GM21515 (cell line): ENCODE results near the gene BANK1.
A peak's percentile ranks its signal among the peaks of the same experiment; 100 is the strongest.

Experiments
- ATAC-seq: cut with Tn5 transposase; IDR thresholded peaks from one replicate; pipeline ENCODE4 v1.9.1; 2021; ENCODE audit not compliant: unreplicated experiment

Gene BANK1

DNA sequence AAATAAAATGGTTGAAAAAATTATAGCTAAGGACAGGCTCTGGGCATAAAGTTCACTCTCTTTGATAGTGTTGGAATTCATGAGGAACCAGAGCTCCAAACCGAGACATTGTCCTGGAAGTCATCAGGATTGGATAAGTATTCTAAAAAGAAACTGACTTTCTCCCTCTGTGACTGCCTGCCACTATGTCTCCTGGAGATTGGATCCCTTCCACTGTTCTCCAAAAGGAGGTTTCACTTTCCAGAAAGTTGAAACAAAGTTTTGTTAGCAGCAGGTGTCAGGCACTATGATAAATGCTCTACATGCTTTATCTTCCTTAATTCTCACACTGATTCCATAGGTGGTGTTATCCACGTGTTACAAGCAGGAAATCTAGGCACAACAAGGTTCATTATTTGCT, 16.8 kb downstream of the BANK1 start:
- ATAC-seq = peak; percentile 35

DNA sequence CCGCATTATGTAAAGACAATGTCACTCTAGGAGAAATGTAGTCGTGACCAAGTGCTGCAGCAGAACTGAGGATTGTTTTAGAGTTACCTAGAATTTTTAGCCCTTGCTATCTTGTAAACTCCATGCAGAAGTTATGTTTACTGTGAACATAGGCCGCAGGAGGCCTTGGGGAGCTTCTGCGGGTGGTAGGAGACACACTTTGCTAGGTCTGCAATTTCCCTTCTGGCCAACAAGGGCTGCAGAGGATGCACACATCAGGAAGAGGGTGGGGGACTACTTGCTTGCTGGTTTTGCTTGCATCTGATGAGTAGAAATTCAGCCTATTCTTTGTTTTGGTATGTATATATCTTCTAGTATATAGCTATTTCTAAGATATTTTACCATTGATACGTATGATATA, 23.1 kb downstream of the BANK1 start:
- ATAC-seq = peak; percentile 63

DNA sequence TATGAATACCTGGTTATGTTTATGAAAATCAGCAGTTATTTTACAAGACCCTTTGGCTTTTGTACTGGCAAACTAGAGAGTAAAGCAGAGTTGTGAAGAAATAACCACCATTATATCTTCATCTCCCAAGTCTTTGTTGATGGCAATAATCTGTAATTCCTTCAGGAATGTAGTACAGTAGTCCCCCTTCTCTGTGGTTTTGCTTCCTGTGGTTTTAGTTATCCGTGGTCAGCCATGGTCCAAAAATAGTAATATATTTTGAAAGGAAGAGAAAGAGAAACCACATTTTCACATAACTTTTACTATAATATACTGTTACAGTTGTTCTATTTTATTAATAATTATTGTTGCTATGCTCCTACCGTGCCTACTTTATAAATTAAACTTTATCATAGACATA, 27.8 kb downstream of the BANK1 start:
- ATAC-seq = no peak

DNA sequence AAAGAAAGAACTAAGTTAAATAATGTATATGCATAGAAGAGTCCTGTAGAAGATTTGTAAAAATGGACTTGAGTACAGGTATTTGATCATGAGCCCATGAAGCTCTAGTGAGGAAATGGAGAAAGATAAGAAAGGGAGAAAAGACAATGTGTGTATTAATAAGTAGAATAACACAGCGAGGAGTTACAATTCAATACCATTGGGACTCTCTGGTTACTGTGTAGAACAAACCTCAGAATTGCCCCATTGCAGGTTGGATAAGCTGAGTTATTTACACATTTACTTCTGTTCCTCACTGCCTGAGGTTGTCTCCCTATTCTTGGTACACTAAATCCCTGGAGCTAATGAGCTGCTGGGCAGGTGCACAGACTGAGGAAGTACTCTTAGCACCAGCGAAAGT, 33.3 kb downstream of the BANK1 start:
- ATAC-seq = no peak

DNA sequence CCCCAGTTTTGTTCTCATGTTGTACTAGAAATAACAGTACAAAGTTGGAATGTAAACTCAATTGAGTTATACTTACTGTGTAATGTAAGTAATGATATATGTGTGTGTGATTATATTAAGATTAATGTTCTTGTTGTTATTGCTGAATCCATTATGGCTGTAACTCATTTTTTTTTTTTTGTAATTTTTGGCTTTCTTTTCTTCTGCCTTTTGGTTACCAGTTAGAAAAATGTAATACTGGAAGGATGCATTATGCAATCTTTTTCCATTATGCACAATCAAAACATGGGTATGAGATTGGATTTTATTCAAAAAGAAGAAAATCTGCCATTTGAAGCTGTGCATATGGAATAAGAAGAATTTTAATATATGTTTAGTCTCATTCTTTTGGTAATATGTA, 34.0 kb downstream of the BANK1 start:
- ATAC-seq = no peak

DNA sequence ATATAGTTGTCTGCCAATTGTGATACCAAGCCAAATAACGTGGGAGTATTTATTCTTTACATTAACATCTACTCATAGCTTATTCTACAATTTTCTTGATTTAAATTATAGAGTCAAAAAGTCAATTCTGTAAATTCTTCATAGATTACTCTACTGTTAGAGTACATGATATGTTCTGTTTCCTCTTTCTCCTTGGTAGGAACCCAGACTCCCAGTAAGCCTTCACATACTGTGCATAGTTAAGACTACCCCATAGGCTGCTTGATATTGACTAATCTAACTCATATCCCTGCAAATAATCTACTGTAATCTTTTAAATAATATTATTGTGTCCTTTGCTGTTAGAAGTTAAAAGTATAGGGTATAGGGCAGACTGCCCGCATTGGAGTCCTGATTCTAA, 35.4 kb downstream of the BANK1 start:
- ATAC-seq = no peak

DNA sequence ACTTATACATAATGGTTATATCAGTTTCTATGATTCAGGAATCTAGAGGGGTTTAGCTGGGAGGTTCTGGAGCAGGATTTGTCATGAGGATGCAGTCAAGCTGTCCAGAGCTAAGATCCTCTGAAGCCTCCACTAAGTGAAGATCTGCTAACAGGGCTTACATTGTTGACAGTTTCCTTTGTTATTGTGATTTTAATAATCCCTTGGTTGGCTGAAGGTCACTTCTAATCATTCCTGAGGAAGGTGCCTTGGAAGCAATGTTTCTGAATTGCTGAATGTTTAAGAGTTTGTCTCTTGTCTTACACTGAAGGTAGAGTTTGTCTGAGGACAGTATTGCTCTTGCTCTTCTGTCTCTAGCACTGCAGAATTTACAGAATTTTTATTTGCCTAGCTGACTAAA, 41.3 kb downstream of the BANK1 start:
- ATAC-seq = no peak

DNA sequence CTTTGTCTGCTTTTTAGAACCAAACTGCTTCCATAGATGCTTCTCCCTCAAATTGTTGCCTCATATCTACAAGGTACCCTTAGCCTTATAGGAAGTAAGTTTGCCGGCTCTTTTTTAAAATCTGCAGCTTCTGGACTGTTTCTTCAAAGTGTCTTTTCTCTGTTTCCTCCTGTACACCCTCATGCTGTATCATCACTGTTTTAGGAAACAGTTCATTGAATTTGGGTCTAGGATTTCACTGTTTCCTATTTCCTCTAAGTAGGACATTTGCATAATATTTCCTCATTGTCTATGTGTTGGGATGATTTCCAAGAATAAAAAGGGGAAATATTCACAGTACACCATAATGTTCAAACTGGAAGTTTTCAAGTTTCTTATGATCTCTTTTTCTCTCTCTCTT, 43.0 kb downstream of the BANK1 start:
- ATAC-seq = no peak

DNA sequence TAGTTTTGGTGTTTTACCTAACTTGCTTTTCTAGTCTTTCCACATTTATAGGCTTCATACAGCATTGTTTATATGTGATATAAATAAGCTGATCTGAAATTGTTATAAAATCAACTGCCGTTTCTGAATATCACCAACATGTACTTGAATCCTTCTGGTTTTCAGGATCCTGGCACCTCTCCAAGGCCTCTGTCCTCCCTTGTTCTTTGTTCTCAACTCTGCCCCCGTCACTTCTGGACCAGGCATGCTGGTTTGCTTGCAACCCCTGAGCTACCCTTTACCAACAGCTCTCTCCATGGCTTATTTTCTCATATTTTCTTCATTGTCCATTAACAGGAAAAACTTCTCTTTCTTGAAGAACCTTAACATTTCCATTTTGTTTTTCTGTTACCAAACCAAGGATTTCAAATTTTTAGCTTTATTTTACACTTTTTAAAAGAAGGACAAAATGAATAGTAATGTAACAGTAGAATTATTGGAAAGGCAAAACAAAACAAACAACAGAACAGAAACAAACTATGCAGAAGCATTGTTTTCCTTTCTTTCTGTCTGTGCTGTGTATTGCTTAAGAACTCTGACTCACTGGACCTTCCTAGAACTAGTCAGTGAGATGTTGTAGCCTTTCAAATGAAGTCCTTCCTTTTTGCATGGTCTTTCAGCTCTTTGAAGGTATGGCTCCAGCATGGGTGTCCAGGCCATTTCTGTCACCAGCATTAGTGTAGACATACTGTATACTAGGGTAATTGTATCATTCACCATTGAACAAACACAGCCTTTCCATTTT, 44.8 kb downstream of the BANK1 start:
- no peak for ATAC-seq

DNA sequence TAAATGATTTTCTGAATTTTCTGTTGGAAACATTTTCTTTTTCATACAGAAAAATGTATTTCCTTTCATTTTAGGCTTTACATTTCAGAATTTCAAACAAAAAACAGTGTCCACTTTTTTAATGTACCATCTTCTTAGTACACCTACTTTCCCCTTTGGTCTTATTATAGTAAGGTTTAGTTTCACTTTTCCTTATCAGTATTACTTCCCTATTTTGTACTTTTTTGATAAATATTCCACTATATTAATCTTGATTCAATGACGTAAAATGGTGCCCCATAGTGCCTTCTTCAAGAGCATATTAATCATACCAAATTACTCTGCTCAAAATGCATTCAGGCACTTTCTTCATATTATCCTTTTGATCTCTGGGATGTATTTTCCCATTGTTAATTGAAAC, 52.5 kb downstream of the BANK1 start:
- no peak for ATAC-seq

DNA sequence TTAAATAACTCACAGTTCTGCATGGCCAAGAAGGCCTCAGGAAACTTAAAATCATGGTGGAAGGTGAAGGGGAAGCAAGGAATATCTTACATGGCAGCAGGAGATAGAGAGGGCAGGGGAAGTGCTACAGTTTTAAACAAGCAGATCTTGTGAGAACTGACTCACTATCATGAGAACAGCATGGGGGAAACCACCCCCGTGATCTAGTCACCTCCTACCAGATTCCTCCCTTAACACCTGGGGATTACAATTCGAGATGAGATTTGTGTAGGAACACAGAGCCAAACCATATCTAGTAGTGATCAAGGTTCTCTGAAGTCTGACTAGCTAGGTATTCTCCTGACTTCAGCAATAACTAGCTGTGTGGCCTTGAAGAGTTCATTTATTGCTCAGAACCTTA, 56.0 kb downstream of the BANK1 start:
- no peak for ATAC-seq

DNA sequence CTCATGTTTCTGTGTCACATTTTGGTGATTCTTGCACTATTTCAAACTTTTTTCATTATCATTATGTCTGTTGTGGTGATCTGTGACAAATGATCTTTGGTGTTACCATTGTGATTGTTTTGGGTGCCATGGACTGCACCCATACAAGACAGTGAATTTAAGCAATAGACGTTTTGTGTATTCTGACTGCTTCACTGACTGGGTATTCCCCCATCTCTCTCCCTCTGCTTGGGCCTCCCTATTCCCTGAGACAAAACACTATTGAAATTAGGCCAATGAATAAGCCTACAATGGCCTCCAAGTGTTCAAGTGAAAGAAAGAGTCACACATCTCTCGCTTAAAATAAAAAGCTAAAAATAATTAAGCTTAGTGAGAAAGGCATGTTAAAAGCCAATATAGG, 60.2 kb downstream of the BANK1 start:
- no peak for ATAC-seq

DNA sequence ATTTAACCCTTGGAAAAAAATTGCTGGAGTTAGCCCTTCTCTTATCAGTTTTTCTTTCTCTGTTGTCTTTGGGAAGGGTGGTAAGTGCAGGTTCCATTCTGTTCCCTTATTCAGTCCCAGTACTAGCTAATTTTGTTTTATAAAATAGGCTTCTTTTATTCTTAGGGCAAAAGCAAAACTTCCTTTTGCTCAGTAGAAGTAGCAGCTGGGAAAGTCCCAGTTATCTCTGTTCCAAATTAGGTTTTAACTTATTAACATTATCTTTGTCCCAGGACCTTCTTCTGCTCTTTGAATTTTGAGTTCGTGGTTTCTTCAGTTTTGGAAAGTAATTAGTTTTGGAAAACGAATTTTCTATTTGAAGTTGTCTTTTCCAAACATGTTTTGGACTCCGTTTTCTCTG, 61.1 kb downstream of the BANK1 start:
- peak; percentile 40 for ATAC-seq

DNA sequence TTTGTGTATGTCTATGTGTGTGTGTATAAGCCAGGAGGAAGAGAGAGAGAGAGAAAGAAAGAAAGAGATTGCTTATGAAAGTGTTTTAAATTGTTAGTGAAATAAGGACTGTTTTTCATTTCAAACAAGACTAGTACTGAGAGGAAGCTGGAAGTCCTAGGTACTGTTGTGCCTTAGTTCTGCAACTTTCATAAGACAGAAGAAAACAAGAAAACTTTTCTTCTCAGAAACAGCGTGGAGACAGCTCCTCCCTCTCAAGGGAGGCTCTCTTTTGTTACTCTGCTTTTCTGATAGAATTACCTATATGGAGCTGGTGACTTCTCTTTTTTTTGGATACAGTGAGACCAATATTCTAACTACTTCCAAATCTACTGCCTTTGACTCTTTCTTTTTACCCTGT, 62.5 kb downstream of the BANK1 start:
- peak; percentile 76 for ATAC-seq

DNA sequence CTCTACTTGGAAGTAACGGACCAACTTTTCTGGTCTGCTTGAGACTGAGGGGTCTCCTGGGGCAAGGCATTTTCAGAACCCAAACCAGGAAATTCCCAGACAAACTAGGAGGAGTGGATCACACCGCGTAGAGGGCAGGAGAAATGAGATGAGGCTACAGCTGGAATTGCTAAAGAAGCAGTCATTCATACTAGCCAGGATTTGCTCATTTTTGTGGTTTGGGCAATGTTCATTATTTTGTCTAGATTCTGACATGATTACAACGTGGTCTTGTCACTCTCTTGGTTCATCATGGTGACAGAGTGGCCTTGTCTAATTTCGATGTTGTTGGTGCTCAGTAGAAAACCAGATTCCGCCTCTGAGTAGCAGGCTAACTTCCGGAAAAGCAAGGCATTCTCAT, 63.2 kb downstream of the BANK1 start:
- no peak for ATAC-seq

DNA sequence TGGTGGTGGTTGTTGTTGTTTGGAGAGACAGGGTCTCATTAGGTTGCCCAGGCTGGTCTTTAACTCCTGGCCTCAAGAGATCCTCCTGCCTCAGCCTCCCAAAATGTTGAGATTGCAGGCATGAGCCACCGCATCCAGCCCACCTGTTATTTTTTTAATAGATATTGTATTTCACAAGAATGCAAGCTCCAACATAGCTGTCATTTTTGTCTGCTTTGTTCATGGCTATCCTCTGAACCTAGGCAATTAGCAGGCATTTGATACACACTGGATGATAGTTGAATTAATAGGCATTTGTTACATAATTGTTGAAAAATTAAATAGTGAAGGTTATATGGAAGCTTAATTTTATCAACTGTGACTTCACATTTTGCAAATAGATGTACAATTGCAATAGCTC, 64.7 kb downstream of the BANK1 start:
- ATAC-seq = no peak

DNA sequence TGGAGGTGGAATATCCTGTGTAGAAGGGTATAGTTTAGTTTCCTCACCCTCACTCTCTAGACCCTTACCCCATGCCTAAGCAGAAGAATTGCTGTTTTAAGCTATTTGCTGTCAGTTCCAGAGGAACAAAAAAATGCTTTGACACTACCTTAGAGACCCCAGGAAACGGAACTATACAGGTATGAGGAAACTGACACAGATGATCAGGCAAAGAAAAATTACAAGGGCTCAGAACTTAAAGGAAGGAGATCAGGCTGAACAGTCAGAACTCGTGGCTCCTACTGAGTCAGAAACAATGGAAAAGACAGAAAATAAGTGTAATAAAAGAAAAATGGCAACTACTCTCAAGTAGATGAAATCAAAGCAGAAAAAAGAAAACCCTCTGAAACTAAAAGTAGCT, 65.6 kb downstream of the BANK1 start:
- no peak for ATAC-seq

DNA sequence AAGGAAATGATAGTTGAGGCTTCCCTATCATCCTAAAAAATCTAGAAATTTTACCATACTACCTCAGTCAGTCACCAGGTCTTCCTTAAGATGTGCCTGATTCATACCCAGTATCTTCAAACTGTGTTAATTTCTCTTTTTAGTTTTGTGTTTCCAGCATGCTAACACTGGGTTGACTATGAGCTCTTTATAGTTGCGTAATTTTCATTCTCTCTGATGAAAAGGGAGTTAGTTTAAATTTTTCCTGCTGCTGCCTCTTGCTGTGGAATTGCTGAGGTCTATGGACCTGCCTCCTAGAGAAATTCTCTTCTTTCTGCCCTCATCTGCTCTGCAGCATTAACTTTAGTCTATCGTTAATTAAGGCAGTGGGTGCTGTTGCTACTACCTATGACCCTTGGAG, 66.6 kb downstream of the BANK1 start:
- ATAC-seq = no peak

DNA sequence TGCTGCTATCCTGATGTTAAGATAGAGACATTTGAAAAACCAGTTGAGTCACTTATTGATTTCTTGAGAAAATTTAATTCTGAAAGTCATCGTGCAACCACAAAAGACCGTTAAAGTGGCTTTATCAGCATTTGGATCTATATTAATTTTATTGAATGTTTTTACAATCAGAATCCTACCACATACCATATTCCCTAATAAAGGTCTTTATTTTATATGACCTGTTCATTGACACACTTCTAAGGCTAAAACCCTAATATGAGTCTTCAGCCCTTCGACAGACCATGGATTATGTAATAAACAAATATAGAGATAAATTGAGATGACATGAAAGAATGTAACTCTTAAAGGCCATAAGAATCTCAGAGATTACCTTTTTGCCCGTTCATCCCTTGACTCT, 68.1 kb downstream of the BANK1 start:
- ATAC-seq = no peak

DNA sequence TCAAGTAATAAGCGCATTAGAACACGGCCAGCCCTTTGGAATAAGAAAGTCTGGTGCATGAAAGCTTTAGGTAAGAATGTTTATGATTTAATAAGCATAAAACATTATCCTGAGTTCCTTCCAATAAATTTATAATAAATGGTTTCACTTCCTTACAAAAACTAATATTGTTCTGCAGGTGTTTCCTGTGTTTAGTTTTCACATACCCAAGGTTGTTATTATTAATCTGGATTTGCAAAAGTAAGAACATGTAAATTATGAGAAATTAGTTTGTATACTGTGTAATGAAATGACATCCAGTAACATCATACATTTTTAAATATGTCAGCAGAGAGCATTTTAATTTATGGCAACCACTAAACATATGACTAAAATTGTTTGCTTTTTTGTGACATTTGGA, 72.1 kb downstream of the BANK1 start:
- no peak for ATAC-seq

DNA sequence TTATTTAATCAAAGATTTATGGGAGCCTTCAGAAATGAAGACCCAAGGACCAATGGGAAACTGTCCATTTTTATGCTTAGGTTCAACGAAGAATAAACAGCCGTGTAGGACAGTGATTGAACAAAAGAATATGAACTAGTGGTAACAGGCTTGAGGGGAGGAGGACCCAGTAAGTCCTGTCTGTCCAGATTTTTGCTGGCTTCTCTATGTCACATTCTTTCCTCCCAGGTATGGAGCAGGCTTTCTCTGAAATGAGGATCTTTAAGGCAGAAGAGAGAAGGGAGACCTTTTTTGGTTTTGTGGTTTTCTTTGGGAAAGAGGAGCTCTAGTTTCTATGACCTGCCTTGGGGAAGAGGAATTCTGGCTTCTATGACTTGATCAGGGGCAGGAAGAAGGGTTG, 74.1 kb downstream of the BANK1 start:
- no peak for ATAC-seq

DNA sequence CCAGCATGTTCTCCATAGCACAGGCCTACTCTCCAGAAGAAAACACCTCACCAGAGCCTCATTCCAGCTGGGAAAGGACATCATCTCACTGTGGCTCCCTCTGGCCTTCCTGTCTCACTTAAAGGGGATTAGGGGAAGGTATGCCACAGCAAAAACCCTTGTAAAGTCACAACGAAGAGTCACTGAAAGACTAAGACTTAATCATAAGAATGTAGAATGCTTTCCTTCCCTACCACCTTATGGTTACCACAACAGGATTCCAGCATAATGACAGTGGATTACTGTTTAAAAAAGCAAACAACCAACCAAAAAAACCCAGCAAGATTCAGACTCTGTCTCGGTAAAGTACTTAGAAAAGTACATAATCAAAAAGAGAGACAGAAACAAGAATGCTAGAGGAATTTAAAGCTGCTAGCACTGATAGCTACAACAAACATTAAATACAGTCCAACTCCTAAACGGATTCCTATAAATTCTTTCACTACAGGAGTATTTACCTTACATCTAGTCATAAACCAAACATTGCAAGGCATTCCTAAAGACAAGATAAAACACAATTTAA, 75.1 kb downstream of the BANK1 start:
- no peak for ATAC-seq

DNA sequence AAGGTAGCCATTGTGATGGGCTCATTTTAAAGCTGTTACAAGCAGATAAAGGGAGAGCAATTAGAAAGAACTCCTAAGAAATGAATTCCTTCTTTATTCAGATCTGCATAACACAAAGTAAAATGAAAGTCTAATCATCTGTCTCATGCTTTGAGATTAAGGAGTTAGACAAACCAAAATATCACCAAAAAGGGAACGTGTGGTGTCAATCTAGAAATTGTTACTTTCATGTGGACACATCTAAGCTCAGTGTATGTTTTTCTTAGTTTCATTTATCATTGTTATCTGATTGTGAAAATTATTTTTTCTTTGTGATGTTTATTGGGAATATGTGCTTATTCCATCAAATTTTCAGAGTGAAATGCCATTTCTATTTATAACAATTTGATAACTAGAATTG, 80.3 kb downstream of the BANK1 start:
- no peak for ATAC-seq
